ENCODE results near the gene TENM4.
A peak's percentile ranks its signal among the peaks of the same experiment; 100 is the strongest.
"Not testable (repeated sequence)": the region's sequence is repeated elsewhere in the genome, so short reads cannot be mapped to it uniquely, and the experiment has no call there.

TENM4 gene

GRCh38 chr11:78828676-78829075 is 612.2 kb downstream of the TENM4 start:
- DNase-seq: no peak

GRCh38 chr11:78827291-78827690 is 613.5 kb downstream of the TENM4 start:
- not testable (repeated sequence) for DNase-seq

- peak in 1 of 3 experiments; percentile 14 for DNase-seq
Measured at GRCh38 chr11:78825591-78826020, 615.2 kb downstream of the TENM4 start.

- no peak for DNase-seq
Measured at GRCh38 chr11:78823588-78823987, 617.2 kb downstream of the TENM4 start.

- no peak for DNase-seq
Measured at GRCh38 chr11:78822931-78823423, 617.9 kb downstream of the TENM4 start.

- DNase-seq: no peak
Measured at GRCh38 chr11:78821371-78822306, 619.2 kb downstream of the TENM4 start.

- DNase-seq: no peak
Measured at GRCh38 chr11:78820741-78821140, 620.1 kb downstream of the TENM4 start.

GRCh38 chr11:78818201-78818600 is 622.6 kb downstream of the TENM4 start:
- DNase-seq: no peak

- no peak for DNase-seq
Measured at GRCh38 chr11:78815831-78816230, 625.0 kb downstream of the TENM4 start.

- DNase-seq: peak; percentile 12 to 45 (median 18)
Measured at GRCh38 chr11:78812513-78813293, 628.1 kb downstream of the TENM4 start.

GRCh38 chr11:78810559-78811009 is 630.2 kb downstream of the TENM4 start:
- peak; percentile 6 to 66 (median 30) for DNase-seq

GRCh38 chr11:78809931-78810541 is 630.8 kb downstream of the TENM4 start:
- DNase-seq: no peak

- no peak for DNase-seq
Measured at GRCh38 chr11:78808923-78809322, 631.9 kb downstream of the TENM4 start.

GRCh38 chr11:78807351-78807750 is 633.5 kb downstream of the TENM4 start:
- no peak for DNase-seq

- no peak for DNase-seq
Measured at GRCh38 chr11:78806214-78807004, 634.4 kb downstream of the TENM4 start.

- no peak for DNase-seq
Measured at GRCh38 chr11:78804991-78805390, 635.8 kb downstream of the TENM4 start.

GRCh38 chr11:78803995-78804394 is 636.8 kb downstream of the TENM4 start:
- no peak for DNase-seq

- DNase-seq: no peak
Measured at GRCh38 chr11:78802058-78802761, 638.6 kb downstream of the TENM4 start.

- peak in 1 of 3 experiments; percentile 16 for DNase-seq
Measured at GRCh38 chr11:78801161-78801884, 639.5 kb downstream of the TENM4 start.

- no peak for DNase-seq
Measured at GRCh38 chr11:78800756-78801155, 640.1 kb downstream of the TENM4 start.

Measured in NCI-H1417 (cell line).